ENCODE results near the gene LRRC51. TPM values are rescaled to one million over a fixed set of nuclear protein-coding genes. Genes with fewer than 3 reads are reported as not detected.

The LRRC51 gene
- total RNA-seq, 2 donors from 2014 or later = 6.1 to 24.0 TPM

GRCh38 chr11:72122607-72123006, 42.0 kb downstream of the LRRC51 start:
- TF ChIP-seq CTCF (IDR thresholded peaks at IDR 0.05) = no peak
- Histone ChIP-seq H3K36me3 (no peaks in the 10 kb centered on the region), H3K27ac (no peak overlapping the region), H3K4me1 (ENCODE audit: control insufficient read depth in 1 of 2, low read depth in 2 of 2) (no peaks in the 10 kb centered on the region), H3K4me3 (no peak overlapping the region), H3K9me3 (no peaks in the 10 kb centered on the region), H3K27me3 (replicated peaks; ENCODE audit: insufficient read depth) (no peaks in the 10 kb centered on the region)
- ATAC-seq (ENCODE audit: insufficient number of reproducible peaks, low FRiP score, low read depth) (no peak), DNase-seq (ENCODE audit: low spot score) (no peak)

GRCh38 chr11:72123117-72123653, 42.5 kb downstream of the LRRC51 start:
- no peaks in the 10 kb centered on the region for H3K4me1 ChIP-seq (ENCODE audit: control insufficient read depth in 1 of 2, low read depth in 2 of 2)
- H3K27ac ChIP-seq = no peak overlapping the region
- no peak overlapping the region for H3K4me3 ChIP-seq
- no peaks in the 10 kb centered on the region for H3K36me3 ChIP-seq
- no peaks in the 10 kb centered on the region for H3K9me3 ChIP-seq
- TF ChIP-seq CTCF (IDR thresholded peaks at IDR 0.05) = no peak
- DNase-seq (ENCODE audit: low spot score) = no peak
- H3K27me3 ChIP-seq (replicated peaks; ENCODE audit: insufficient read depth) = no peaks in the 10 kb centered on the region
- ATAC-seq (ENCODE audit: insufficient number of reproducible peaks, low FRiP score, low read depth) = no peak

GRCh38 chr11:72124046-72124445, 43.4 kb downstream of the LRRC51 start:
- H3K27ac ChIP-seq = no peak overlapping the region
- DNase-seq (ENCODE audit: low spot score) (no peak), ATAC-seq (ENCODE audit: insufficient number of reproducible peaks, low FRiP score, low read depth) (no peak)
- no peaks in the 10 kb centered on the region for H3K27me3 ChIP-seq (replicated peaks; ENCODE audit: insufficient read depth)
- H3K4me3 ChIP-seq = no peak overlapping the region
- H3K36me3 ChIP-seq = no peaks in the 10 kb centered on the region
- no peaks in the 10 kb centered on the region for H3K9me3 ChIP-seq
- no peaks in the 10 kb centered on the region for H3K4me1 ChIP-seq (ENCODE audit: control insufficient read depth in 1 of 2, low read depth in 2 of 2)
- TF ChIP-seq CTCF (IDR thresholded peaks at IDR 0.05) = no peak

- Histone ChIP-seq H3K9me3 (no peaks in the 10 kb centered on the region), H3K27ac (no peak overlapping the region), H3K4me1 (ENCODE audit: control insufficient read depth in 1 of 2, low read depth in 2 of 2) (no peaks in the 10 kb centered on the region), H3K27me3 (replicated peaks; ENCODE audit: insufficient read depth) (no peaks in the 10 kb centered on the region), H3K4me3 (no peak overlapping the region), H3K36me3 (no peaks in the 10 kb centered on the region)
- ATAC-seq (ENCODE audit: insufficient number of reproducible peaks, low FRiP score, low read depth) (no peak), DNase-seq (ENCODE audit: low spot score) (no peak)
- no peak for TF ChIP-seq CTCF (IDR thresholded peaks at IDR 0.05)
These were observed 45.3 kb downstream of the LRRC51 start for GRCh38 chr11:72125956-72126355.

- H3K4me3 ChIP-seq = no peak overlapping the region
- H3K9me3 ChIP-seq = no peaks in the 10 kb centered on the region
- no peaks in the 10 kb centered on the region for H3K36me3 ChIP-seq
- no peaks in the 10 kb centered on the region for H3K27me3 ChIP-seq (replicated peaks; ENCODE audit: insufficient read depth)
- H3K27ac ChIP-seq = no peak overlapping the region
- TF ChIP-seq CTCF (IDR thresholded peaks at IDR 0.05) = no peak
- H3K4me1 ChIP-seq (ENCODE audit: control insufficient read depth in 1 of 2, low read depth in 2 of 2) = no peaks in the 10 kb centered on the region
- DNase-seq (ENCODE audit: low spot score) = no peak
- no peak for ATAC-seq (ENCODE audit: insufficient number of reproducible peaks, low FRiP score, low read depth)
These were observed 47.3 kb downstream of the LRRC51 start for GRCh38 chr11:72127923-72128322.
